ENCODE data around the gene ATP1A1. TPM values are rescaled to one million over a fixed set of nuclear protein-coding genes. Genes with fewer than 3 reads are reported as not detected.

ATP1A1 gene
- total RNA-seq, 1 donor: 122 TPM

- H3K27ac ChIP-seq (ENCODE audit: low read depth, low read length): no peak overlapping the region
- no peak for TF ChIP-seq CTCF (IDR thresholded peaks at IDR 0.05; ENCODE audit: extremely low read depth, low read depth, low read length)
- H3K27me3 ChIP-seq (ENCODE audit: insufficient read depth, low read length): no peaks in the 10 kb centered on the region
- no peak overlapping the region for H3K4me3 ChIP-seq (ENCODE audit: insufficient read depth, low read length)
- H3K4me2 ChIP-seq (ENCODE audit: insufficient read depth, low read length): no peak overlapping the region
- no peaks in the 10 kb centered on the region for H3K79me2 ChIP-seq (ENCODE audit: insufficient read depth, low read length)
- no peak overlapping the region for H2AFZ ChIP-seq (ENCODE audit: low read length)
- DNase-seq (ENCODE audit: insufficient read length, low spot score, missing footprints): no peak
- H4K20me1 ChIP-seq (ENCODE audit: insufficient read depth, low read length): no peaks in the 10 kb centered on the region
- H3K4me1 ChIP-seq (ENCODE audit: insufficient read depth, low read length): no peaks in the 10 kb centered on the region
- H3K36me3 ChIP-seq (ENCODE audit: insufficient read depth, low read length): no peaks in the 10 kb centered on the region
- no peaks in the 10 kb centered on the region for H3K9me3 ChIP-seq (ENCODE audit: low read depth, low read length)
Measured at GRCh38 chr1:116330342-116330652, 42.7 kb upstream of the ATP1A1 start.

- Histone ChIP-seq H2AFZ (ENCODE audit: low read length) (no peak overlapping the region), H4K20me1 (ENCODE audit: insufficient read depth, low read length) (no peaks in the 10 kb centered on the region), H3K27ac (ENCODE audit: low read depth, low read length) (no peak overlapping the region), H3K36me3 (ENCODE audit: insufficient read depth, low read length) (no peaks in the 10 kb centered on the region), H3K9me3 (ENCODE audit: low read depth, low read length) (no peaks in the 10 kb centered on the region), H3K4me2 (ENCODE audit: insufficient read depth, low read length) (no peak overlapping the region), H3K4me3 (ENCODE audit: insufficient read depth, low read length) (no peak overlapping the region), H3K4me1 (ENCODE audit: insufficient read depth, low read length) (no peaks in the 10 kb centered on the region), H3K27me3 (ENCODE audit: insufficient read depth, low read length) (no peaks in the 10 kb centered on the region), H3K79me2 (ENCODE audit: insufficient read depth, low read length) (no peaks in the 10 kb centered on the region)
- no peak for TF ChIP-seq CTCF (IDR thresholded peaks at IDR 0.05; ENCODE audit: extremely low read depth, low read depth, low read length)
- no peak for DNase-seq (ENCODE audit: insufficient read length, low spot score, missing footprints)
Measured at GRCh38 chr1:116330846-116331245, 42.2 kb upstream of the ATP1A1 start.

GRCh38 chr1:116331523-116331922, 41.5 kb upstream of the ATP1A1 start:
- Histone ChIP-seq H3K36me3 (ENCODE audit: insufficient read depth, low read length) (no peaks in the 10 kb centered on the region), H3K4me1 (ENCODE audit: insufficient read depth, low read length) (no peaks in the 10 kb centered on the region), H3K4me2 (ENCODE audit: insufficient read depth, low read length) (no peak overlapping the region), H4K20me1 (ENCODE audit: insufficient read depth, low read length) (no peaks in the 10 kb centered on the region), H3K79me2 (ENCODE audit: insufficient read depth, low read length) (no peaks in the 10 kb centered on the region), H3K27me3 (ENCODE audit: insufficient read depth, low read length) (no peaks in the 10 kb centered on the region), H3K9me3 (ENCODE audit: low read depth, low read length) (no peaks in the 10 kb centered on the region), H2AFZ (ENCODE audit: low read length) (no peak overlapping the region), H3K4me3 (ENCODE audit: insufficient read depth, low read length) (no peak overlapping the region), H3K27ac (ENCODE audit: low read depth, low read length) (no peak overlapping the region)
- DNase-seq (ENCODE audit: insufficient read length, low spot score, missing footprints): no peak
- no peak for TF ChIP-seq CTCF (IDR thresholded peaks at IDR 0.05; ENCODE audit: extremely low read depth, low read depth, low read length)

GRCh38 chr1:116332451-116332850, 40.6 kb upstream of the ATP1A1 start:
- DNase-seq (ENCODE audit: insufficient read length, low spot score, missing footprints): no peak
- H4K20me1 ChIP-seq (ENCODE audit: insufficient read depth, low read length): no peaks in the 10 kb centered on the region

More at GRCh38 chr1:116332451-116332850, 40.6 kb upstream of the ATP1A1 start:
- H3K36me3 ChIP-seq (ENCODE audit: insufficient read depth, low read length): no peaks in the 10 kb centered on the region
- TF ChIP-seq CTCF (IDR thresholded peaks at IDR 0.05; ENCODE audit: extremely low read depth, low read depth, low read length): no peak
- no peaks in the 10 kb centered on the region for H3K79me2 ChIP-seq (ENCODE audit: insufficient read depth, low read length)
- H3K4me2 ChIP-seq (ENCODE audit: insufficient read depth, low read length): no peak overlapping the region
- no peaks in the 10 kb centered on the region for H3K27me3 ChIP-seq (ENCODE audit: insufficient read depth, low read length)
- no peaks in the 10 kb centered on the region for H3K4me1 ChIP-seq (ENCODE audit: insufficient read depth, low read length)
- H3K4me3 ChIP-seq (ENCODE audit: insufficient read depth, low read length): no peak overlapping the region
- no peak overlapping the region for H3K27ac ChIP-seq (ENCODE audit: low read depth, low read length)
- no peaks in the 10 kb centered on the region for H3K9me3 ChIP-seq (ENCODE audit: low read depth, low read length)
- H2AFZ ChIP-seq (ENCODE audit: low read length): no peak overlapping the region

Data from osteoblast (primary cell).